NB4 (cell line): ENCODE data around the gene KCNQ5.

Experiments
- DNase-seq: peaks from one replicate; pipeline ENCODE4 v3.0.0; 2010; ENCODE audit warnings: low read depth
- H3K4me3 ChIP-seq: one replicate; pipeline ENCODE4 v1.5.1; 2011; ENCODE audit warnings: mild to moderate bottlenecking, low read depth, low read length, moderate library complexity
- CTCF ChIP-seq: IDR thresholded peaks from one replicate; pipeline ENCODE4 v1.5.1; 2012; ENCODE audit warnings: low read depth, low read length
- MYC ChIP-seq: IDR thresholded peaks from 2 replicates; pipeline ENCODE4 v1.6.1; 2011; ENCODE audit warnings: low read depth, low read length
- POLR2A ChIP-seq: IDR thresholded peaks from 2 replicates; pipeline ENCODE4 v1.6.1; 2011; ENCODE audit warnings: mild to moderate bottlenecking; ENCODE audit not compliant: insufficient read length; ENCODE audit errors: extremely low read depth
- TF ChIP-seq, protein P1 (sequence below): IDR thresholded peaks from 2 replicates; pipeline ENCODE4 v1.6.1; 2011; ENCODE audit warnings: low read depth, low read length

KCNQ5 gene

GRCh38 chr6:72760114-72760793, 138.4 kb downstream of the KCNQ5 start:
- TF ChIP-seq MYC (no peak), POLR2A (no peak), CTCF (no peak)
- TF ChIP-seq, protein P1, sequence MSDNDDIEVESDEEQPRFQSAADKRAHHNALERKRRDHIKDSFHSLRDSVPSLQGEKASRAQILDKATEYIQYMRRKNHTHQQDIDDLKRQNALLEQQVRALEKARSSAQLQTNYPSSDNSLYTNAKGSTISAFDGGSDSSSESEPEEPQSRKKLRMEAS, result no peak
- no peak overlapping the region for H3K4me3 ChIP-seq
- no peak for DNase-seq

GRCh38 chr6:72761761-72762160, 139.9 kb downstream of the KCNQ5 start:
- TF ChIP-seq POLR2A (no peak), CTCF (no peak)
- TF ChIP-seq, protein P1, result no peak
- no peak for DNase-seq
- no peak overlapping the region for H3K4me3 ChIP-seq

DNA sequence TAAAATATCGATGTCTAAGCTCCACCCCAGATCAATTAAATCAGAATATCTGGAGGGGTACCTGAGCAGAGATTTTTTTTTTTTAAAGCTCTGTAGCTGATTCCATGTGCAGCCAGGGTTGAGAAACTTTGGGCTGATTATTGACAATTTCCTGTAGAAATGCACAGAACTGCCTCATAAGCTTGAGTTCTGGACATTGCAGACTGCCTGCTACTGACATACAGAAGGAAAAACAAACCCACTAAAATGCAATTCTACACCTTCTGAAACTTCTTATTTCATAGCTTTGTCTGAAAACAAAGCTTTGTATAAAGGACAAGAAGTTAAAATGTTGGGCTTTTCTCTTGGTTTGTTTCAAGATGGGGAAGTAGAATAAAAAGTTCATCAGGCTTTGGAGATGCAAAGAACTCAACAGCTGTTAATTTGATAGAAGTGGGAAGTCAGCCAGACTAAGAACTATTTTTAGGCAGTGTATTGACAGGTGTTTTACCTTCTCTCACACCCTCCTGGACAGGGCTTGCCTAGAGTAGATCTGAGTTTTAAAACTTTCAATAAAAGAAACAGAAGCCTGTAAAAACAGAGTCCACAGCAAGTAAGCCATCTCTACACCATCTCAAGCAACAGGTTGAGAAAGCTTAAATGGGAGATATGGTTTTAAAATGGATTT, 147.7 kb downstream of the KCNQ5 start:
- TF ChIP-seq MYC, result no peak
- TF ChIP-seq POLR2A, result no peak
- no peak for TF ChIP-seq CTCF
- TF ChIP-seq, protein P1, result no peak
- no peak overlapping the region for H3K4me3 ChIP-seq
- no peak for DNase-seq

DNA sequence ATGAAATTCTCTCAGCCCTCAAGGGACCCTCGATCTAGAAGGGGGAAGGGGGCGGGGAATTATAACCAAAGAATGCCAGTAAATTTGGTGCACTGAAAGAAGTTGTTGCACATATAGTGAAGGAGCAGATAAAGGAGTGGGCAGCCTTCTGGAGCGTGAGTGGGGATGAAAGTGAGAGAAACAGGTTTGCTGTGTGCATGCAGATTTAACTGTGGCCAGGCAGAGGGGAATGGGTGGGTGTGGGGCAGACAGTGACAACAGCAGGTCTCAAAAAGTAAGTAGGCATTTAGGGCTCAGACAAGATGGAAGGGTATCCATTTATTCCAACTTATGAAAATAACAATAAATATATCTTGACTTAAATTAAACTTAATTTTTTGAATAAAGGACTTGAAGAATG, 149.1 kb downstream of the KCNQ5 start:
- DNase-seq, result no peak
- no peak for TF ChIP-seq POLR2A
- no peak for TF ChIP-seq MYC
- no peak for TF ChIP-seq CTCF
- TF ChIP-seq, protein P1, result no peak
- H3K4me3 ChIP-seq, result no peak overlapping the region

GRCh38 chr6:72776456-72776855, 154.6 kb downstream of the KCNQ5 start:
- no peak for DNase-seq
- no peak for TF ChIP-seq MYC
- no peak for TF ChIP-seq CTCF
- TF ChIP-seq, protein P1, result no peak
- TF ChIP-seq POLR2A, result no peak
- no peak overlapping the region for H3K4me3 ChIP-seq
